Endothelial cell of umbilical vein (primary cell): ENCODE measurements around the gene PEAR1. TPM values are rescaled to one million over a fixed set of nuclear protein-coding genes. Genes with fewer than 3 reads are reported as not detected.

Experiments
- BruUV-seq: library from RNA; stranded (reverse); fragments of 400-500 nt; replicated peaks from 2 replicates; lab custom pipeline; 2021; lab: Mats Ljungman, UMichigan
- CTCF ChIA-PET: fragments of 300-600, 350-600 bp; sonication (Branson Sonifier 250); formaldehyde crosslinking; loops from one replicate; lab custom pipeline; 2021; ENCODE audit warnings: antibody characterized with exemption, inconsistent platforms; lab: Charles Lee
- POLR2A ChIA-PET: fragments of 300-600, 350-600 bp; sonication (Branson Sonifier 250); formaldehyde crosslinking; loops from one replicate; lab custom pipeline; 2021; ENCODE audit warnings: antibody characterized with exemption, inconsistent platforms; lab: Charles Lee
- DNase-seq: peaks from one replicate; pipeline ENCODE4 v3.0.0-alpha.2; 2011; ENCODE audit warnings: low read depth, low spot score
- FAIRE-seq: peaks from 2 replicates; lab custom pipeline; 2011; peaks lifted over from hg19 to GRCh38; lab: Jason Lieb, UNC
- H2AFZ ChIP-seq: 2 replicates; pipeline ENCODE4 v1.6.0; 2012; ENCODE audit warnings: low read depth, low read length, control low read depth, inconsistent platforms
- H3K27ac ChIP-seq: 2 replicates; pipeline ENCODE4 v1.5.1; 2011; ENCODE audit warnings: low read depth, mild to moderate bottlenecking, control low read depth, low read length, moderate library complexity; ENCODE audit not compliant: insufficient read depth
- H3K27me3 ChIP-seq, 2 experiments: 2 replicates each; pipeline versions ENCODE4 v1.6.0 to v1.6.1; 2011; ENCODE audit warnings: low read length in 2 of 2, mixed read lengths in 1 of 2; ENCODE audit not compliant: control insufficient read depth in 2 of 2, insufficient read depth in 2 of 2
- H3K36me3 ChIP-seq, 2 experiments: 2 replicates in 1 of 2; 3 replicates in 1 of 2; pipeline ENCODE4 v1.5.1; 2011; ENCODE audit warnings: low read length in 2 of 2, mild to moderate bottlenecking in 1 of 2, moderate library complexity in 1 of 2; ENCODE audit not compliant: control insufficient read depth in 2 of 2, insufficient read depth in 2 of 2; ENCODE audit errors: extremely low read depth in 1 of 2
- H3K4me1 ChIP-seq: 3 replicates; pipeline ENCODE4 v1.5.1; 2011; ENCODE audit warnings: mild to moderate bottlenecking, low read length; ENCODE audit not compliant: control insufficient read depth, insufficient read depth; ENCODE audit errors: extremely low read depth
- H3K4me2 ChIP-seq: 2 replicates; pipeline ENCODE4 v1.6.1; 2011; ENCODE audit warnings: low read length, control low read depth, mixed read lengths; ENCODE audit not compliant: insufficient read depth
- H3K4me3 ChIP-seq, 3 experiments: fragments of 200-600 bp in 1 of 3; sonication (generic), shearing (Covaris generic) in 1 of 3; replicated peaks in 1 of 3; 2 replicates each; pipeline ENCODE4 v1.5.1; 2011 to 2016; ENCODE audit warnings: control low read depth in 3 of 3, low read length in 3 of 3, mild to moderate bottlenecking in 2 of 3, inconsistent platforms in 1 of 3, low read depth in 1 of 3, moderate library complexity in 1 of 3; ENCODE audit not compliant: insufficient read depth in 1 of 3
- H3K79me2 ChIP-seq: 2 replicates; pipeline ENCODE4 v1.6.0; 2012; ENCODE audit warnings: low read length, inconsistent platforms; ENCODE audit not compliant: control insufficient read depth, insufficient read depth
- H3K9ac ChIP-seq: replicated peaks from 2 replicates; pipeline ENCODE3; 2011; ENCODE audit warnings: low read length, control low read depth; ENCODE audit not compliant: insufficient read depth; ENCODE audit errors: extremely low read depth
- H3K9me1 ChIP-seq: replicated peaks from 3 replicates; pipeline ENCODE4 v1.6.0; 2011; ENCODE audit warnings: mild to moderate bottlenecking, low read length; ENCODE audit not compliant: control insufficient read depth, insufficient read depth; ENCODE audit errors: extremely low read depth
- H3K9me3 ChIP-seq: replicated peaks from 2 replicates; pipeline ENCODE4 v1.5.1; 2012; ENCODE audit warnings: low read length, inconsistent platforms; ENCODE audit not compliant: control insufficient read depth, insufficient read depth
- H4K20me1 ChIP-seq: replicated peaks from 2 replicates; pipeline ENCODE3; 2011; ENCODE audit warnings: mild to moderate bottlenecking, low read length; ENCODE audit not compliant: control insufficient read depth, insufficient read depth; ENCODE audit errors: extremely low read depth
- EZH2 ChIP-seq: IDR thresholded peaks from 2 replicates; pipeline ENCODE4 v1.6.1; 2012; ENCODE audit warnings: borderline replicate concordance, low read depth, mild to moderate bottlenecking, moderate library complexity, low read length, inconsistent platforms; ENCODE audit not compliant: severe bottlenecking
- JUN ChIP-seq: IDR thresholded peaks from 2 replicates; pipeline ENCODE4 v1.6.1; 2011; ENCODE audit warnings: borderline replicate concordance, low read depth; ENCODE audit not compliant: insufficient read length, insufficient read depth
- MYC ChIP-seq: IDR thresholded peaks from one replicate; pipeline ENCODE4 v1.6.1; 2011; ENCODE audit warnings: mild to moderate bottlenecking, low read depth, low read length
- POLR2A ChIP-seq: IDR thresholded peaks from 2 replicates; pipeline ENCODE4 v1.6.1; 2012; ENCODE audit warnings: low read depth, mild to moderate bottlenecking, control low read depth, low read length
- POLR2AphosphoS5 ChIP-seq: IDR thresholded peaks from 2 replicates; pipeline ENCODE4 v1.6.1; 2012; ENCODE audit warnings: low read depth, mild to moderate bottlenecking, control low read depth, low read length, moderate library complexity; ENCODE audit not compliant: insufficient read depth
- dilution Hi-C: fragments of 300-500 bp; cut with MboI; formaldehyde crosslinking; loops from one replicate; pipeline ENCODE4 v1.15.0; 2019; ENCODE audit warnings: low sequenced_read_pairs; ENCODE audit not compliant: extremely low pct_ligation_motif_present
- intact Hi-C: fragments of 100-400 bp; cut with micrococcal nuclease; formaldehyde crosslinking; loops from one replicate; pipeline ENCODE4 v1.10.0; 2022
- polyA plus RNA-seq, 4 experiments: library from polyadenylated mRNA; depleted of rRNA in 3 of 4; stranded (reverse) in 3 of 4; unstranded in 1 of 4; fragments of >200 nt; gene quantifications; 2 replicates each; pipeline versions ENCODE4 v1.2.1 to v1.2.3, GENCODE V29; 2011 to 2012; ENCODE audit warnings: missing spikeins in 1 of 4
- total RNA-seq: library from RNA; stranded (reverse); gene quantifications from 2 replicates; pipeline ENCODE4 v1.2.3, GENCODE V29; 2021
- TF ChIP-seq, protein P1 (sequence below), 2 donors: IDR thresholded peaks; 1 replicate in 1 of 2; 2 replicates in 1 of 2; pipeline ENCODE4 v1.5.1; 2011; ENCODE audit warnings: low read length in 2 of 2, mild to moderate bottlenecking in 2 of 2, moderate library complexity in 2 of 2, control low read depth in 1 of 2, inconsistent platforms in 1 of 2, low read depth in 1 of 2; ENCODE audit not compliant: insufficient read depth in 1 of 2; ENCODE audit errors: extremely low read depth in 1 of 2

Gene PEAR1
- total and polyA plus RNA-seq, 2 donors (not counting 3 experiments of a cell fraction or from before 2014, with no cell fraction given) = 90.7 to 106 TPM

DNA sequence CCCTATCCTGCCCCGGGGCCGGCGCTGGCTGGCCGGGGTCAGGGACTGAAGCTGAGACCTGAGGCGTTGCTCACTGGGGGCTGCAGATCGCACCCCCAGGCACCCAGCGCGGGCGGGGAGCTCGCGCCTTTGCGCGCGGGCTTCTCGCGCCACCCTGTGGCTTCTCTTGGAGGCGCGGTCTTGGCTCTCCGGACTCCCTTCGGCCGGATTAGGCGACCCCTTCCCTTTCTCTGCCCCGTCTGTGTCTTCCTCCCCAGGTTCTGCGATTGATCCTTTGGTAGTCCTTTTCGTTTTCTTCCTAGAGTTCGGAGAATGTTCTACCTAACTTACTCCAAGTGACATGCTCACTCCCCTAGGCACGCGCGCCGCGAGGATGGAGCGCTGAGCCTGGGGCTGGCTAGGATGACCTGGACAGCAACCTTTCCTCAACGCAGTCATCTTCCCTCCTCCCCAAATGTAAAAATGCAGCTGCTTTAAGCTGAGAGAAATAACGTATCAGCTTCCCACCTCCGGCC is 33.3 kb upstream of the PEAR1 start:
- H3K27ac ChIP-seq = no peak overlapping the region
- peak overlapping the region in 2 of 3 experiments; percentile 1 to 30 for H3K4me3 ChIP-seq
- H4K20me1 ChIP-seq = no peaks in the 10 kb centered on the region
- no peaks in the 10 kb centered on the region for H3K79me2 ChIP-seq
- H3K4me1 ChIP-seq = peaks cover 17% of the 10 kb centered on the region
- CTCF ChIA-PET = interaction anchor here (0.7 to 10.5 kb wide), 59 partner anchors 10 to 251 kb away, joined by 3 to 336 read pairs (median 7); partner anchors contain the start of genes CRABP2, HDGF, ISG20L2 and METTL25B
- H3K9me3 ChIP-seq = no peaks in the 10 kb centered on the region
- H3K9ac ChIP-seq = no peak overlapping the region
- peak overlapping the region; percentile 55 for H2AFZ ChIP-seq
- intact Hi-C loops (loop anchor here (1.0 to 2.0 kb wide), 8 partner anchors 21 to 171 kb away; partner anchors contain the start of gene PRCC), dilution Hi-C loops (no loop called here)
- FAIRE-seq = peak; percentile 48
- H3K27me3 ChIP-seq = peaks cover 39 to 40% of the 10 kb centered on the region in 2 experiments
- POLR2A ChIA-PET = interaction anchor here (0.7 kb wide), 2 partner anchors 132 to 153 kb away, joined by 3 read pairs; partner anchors contain the start of genes ISG20L2 and METTL25B
- no peaks in the 10 kb centered on the region for H3K9me1 ChIP-seq
- no peaks in the 10 kb centered on the region for H3K36me3 ChIP-seq
- BruUV-seq = no TSS peak
- peak overlapping the region; percentile 64 for H3K4me2 ChIP-seq
- TF ChIP-seq EZH2 (peak; percentile 60), MYC (no peak), POLR2AphosphoS5 (no peak), POLR2A (no peak), JUN (no peak)
- TF ChIP-seq, protein P1, sequence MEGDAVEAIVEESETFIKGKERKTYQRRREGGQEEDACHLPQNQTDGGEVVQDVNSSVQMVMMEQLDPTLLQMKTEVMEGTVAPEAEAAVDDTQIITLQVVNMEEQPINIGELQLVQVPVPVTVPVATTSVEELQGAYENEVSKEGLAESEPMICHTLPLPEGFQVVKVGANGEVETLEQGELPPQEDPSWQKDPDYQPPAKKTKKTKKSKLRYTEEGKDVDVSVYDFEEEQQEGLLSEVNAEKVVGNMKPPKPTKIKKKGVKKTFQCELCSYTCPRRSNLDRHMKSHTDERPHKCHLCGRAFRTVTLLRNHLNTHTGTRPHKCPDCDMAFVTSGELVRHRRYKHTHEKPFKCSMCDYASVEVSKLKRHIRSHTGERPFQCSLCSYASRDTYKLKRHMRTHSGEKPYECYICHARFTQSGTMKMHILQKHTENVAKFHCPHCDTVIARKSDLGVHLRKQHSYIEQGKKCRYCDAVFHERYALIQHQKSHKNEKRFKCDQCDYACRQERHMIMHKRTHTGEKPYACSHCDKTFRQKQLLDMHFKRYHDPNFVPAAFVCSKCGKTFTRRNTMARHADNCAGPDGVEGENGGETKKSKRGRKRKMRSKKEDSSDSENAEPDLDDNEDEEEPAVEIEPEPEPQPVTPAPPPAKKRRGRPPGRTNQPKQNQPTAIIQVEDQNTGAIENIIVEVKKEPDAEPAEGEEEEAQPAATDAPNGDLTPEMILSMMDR (IDR thresholded peaks at IDR 0.05; ENCODE audit: extremely low read depth in 1 of 2, insufficient read depth in 1 of 2, low read depth in 1 of 2, low read length in 2 of 2) = peak; percentile 79 to 90
- peak; percentile 40 for DNase-seq
